Body of pancreas (tissue), 4 donors: ENCODE results near the gene UBASH3A.

Experiments used
- CTCF ChIP-seq, 7 experiments: fragments of 450-650 bp in 4 of 7; fragments of 200-600 bp in 3 of 7; sonication (generic) in 3 of 7; IDR thresholded peaks; one replicate each; pipeline ENCODE4 v1.5.1; 2016 to 2019; ENCODE audit warnings: antibody characterized with exemption in 7 of 7
- POLR2A ChIP-seq, 3 donors: fragments of 450-650 bp; IDR thresholded peaks; one replicate each; pipeline ENCODE4 v1.6.1; 2016; ENCODE audit warnings: antibody characterized with exemption in 3 of 3, mild to moderate bottlenecking in 2 of 3

DNA sequence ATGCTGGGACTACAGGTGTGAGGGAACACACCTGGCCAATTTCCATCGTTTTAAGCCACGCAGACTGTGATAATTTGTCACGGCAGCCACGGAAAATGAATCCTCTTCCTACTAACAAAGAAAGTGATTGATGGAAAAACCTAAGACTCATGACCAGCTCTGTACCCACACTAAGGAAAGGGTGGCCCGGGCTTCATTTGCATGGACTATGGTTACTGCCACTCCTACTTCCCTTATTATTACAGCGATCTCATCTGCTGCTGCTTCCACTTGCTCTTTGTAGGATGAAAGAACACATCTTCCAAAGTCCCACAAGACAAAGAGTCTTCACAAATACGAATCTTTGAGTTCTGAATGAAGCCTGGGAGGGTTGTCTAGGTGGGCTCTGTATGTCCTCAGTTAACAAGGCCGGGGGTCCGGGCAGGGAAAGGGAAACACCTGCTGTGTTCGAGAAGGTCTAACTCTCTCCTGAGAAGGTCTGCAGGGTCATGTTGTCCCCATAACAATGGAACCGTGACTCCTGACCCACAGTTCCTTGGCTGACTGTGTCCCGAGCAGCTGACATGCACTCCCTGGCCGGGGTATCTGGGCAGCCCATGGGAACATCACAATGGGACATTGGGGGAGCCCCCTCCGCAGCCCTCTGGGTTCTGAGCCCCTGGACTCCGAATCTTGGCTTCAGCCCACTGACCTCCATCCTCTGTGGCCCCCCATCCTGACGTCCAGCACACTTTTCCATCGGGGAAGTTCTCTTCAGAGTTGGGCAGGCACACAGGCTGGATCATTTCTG is 24.1 kb upstream of the UBASH3A start:
- TF ChIP-seq POLR2A (IDR thresholded peaks at IDR 0.05) (no peak), CTCF (IDR thresholded peaks at IDR 0.05) (no peak)
